NCI-H510A (cell line): Measurements from ENCODE around the gene ATOX1.
A peak's percentile ranks its signal among the peaks of the same experiment; 100 is the strongest.
"Not testable (repeated sequence)": the region's sequence is repeated elsewhere in the genome, so short reads cannot be mapped to it uniquely, and the experiment has no call there.

ENCODE experiments used
- DNase-seq: peaks from one replicate; lab custom pipeline; 2025; lab: John Stamatoyannopoulos, UW

The ATOX1 gene

GRCh38 chr5:151758430-151759241 is at the start of gene ATOX1:
Gene ATOX1, minus strand, starts transcription at chr5:151758631. Its CDS starts 80 bp downstream, at chr5:151758551.
- peak; percentile 77 for DNase-seq

- DNase-seq = no peak
Observed at GRCh38 chr5:151805414-151806223, 47.2 kb upstream of the ATOX1 start.

GRCh38 chr5:151800532-151800931 is 42.1 kb upstream of the ATOX1 start:
- DNase-seq = no peak

- DNase-seq = no peak
Observed at GRCh38 chr5:151799407-151799806, 41.0 kb upstream of the ATOX1 start.

GRCh38 chr5:151798674-151799073 is 40.2 kb upstream of the ATOX1 start:
- no peak for DNase-seq

GRCh38 chr5:151795426-151795825 is 37.0 kb upstream of the ATOX1 start:
- DNase-seq = no peak

- DNase-seq = no peak
Observed at GRCh38 chr5:151793358-151793757, 34.9 kb upstream of the ATOX1 start.

- no peak for DNase-seq
Observed at GRCh38 chr5:151787817-151788216, 29.4 kb upstream of the ATOX1 start.

GRCh38 chr5:151786468-151786867 is 28.0 kb upstream of the ATOX1 start:
- DNase-seq = no peak

GRCh38 chr5:151784141-151784540 is 25.7 kb upstream of the ATOX1 start:
- no peak for DNase-seq

- DNase-seq = not testable (repeated sequence)
Observed at GRCh38 chr5:151783664-151784063, 25.2 kb upstream of the ATOX1 start.

- DNase-seq = no peak
Observed at GRCh38 chr5:151781201-151781600, 22.8 kb upstream of the ATOX1 start.

- no peak for DNase-seq
Observed at GRCh38 chr5:151780348-151780747, 21.9 kb upstream of the ATOX1 start.

- no peak for DNase-seq
Observed at GRCh38 chr5:151779531-151780125, 21.2 kb upstream of the ATOX1 start.

- DNase-seq = no peak
Observed at GRCh38 chr5:151775025-151775606, 16.7 kb upstream of the ATOX1 start.

- DNase-seq = no peak
Observed at GRCh38 chr5:151773951-151774350, 15.5 kb upstream of the ATOX1 start.

GRCh38 chr5:151772846-151773561 is 14.6 kb upstream of the ATOX1 start:
- no peak for DNase-seq

- DNase-seq = no peak
Observed at GRCh38 chr5:151772029-151772845, 13.8 kb upstream of the ATOX1 start.

GRCh38 chr5:151771259-151772028 is 13.0 kb upstream of the ATOX1 start, which contains the start of gene G3BP1:
Gene G3BP1, plus strand, starts transcription at chr5:151771954. Its CDS starts 14,667 bp downstream, at chr5:151786621.
- DNase-seq = peak; percentile 99
